Activated CD4-positive, CD25-positive, alpha-beta regulatory T cell treated with anti-CD3 and anti-CD28 coated beads, Interleukin-2, amount 50 U/mL, for 72 hours (primary cell): ENCODE data around the gene GRM7.

ENCODE experiments used
- DNase-seq: peaks from one replicate; pipeline ENCODE4 v3.0.0; 2021

GRM7 gene

GRCh38 chr3:7518026-7518425 is 657.1 kb downstream of the GRM7 start:
- no peak for DNase-seq

GRCh38 chr3:7518456-7518855 is 657.5 kb downstream of the GRM7 start:
- DNase-seq = no peak

- DNase-seq = no peak
Measured at GRCh38 chr3:7520059-7520458, 659.1 kb downstream of the GRM7 start.

DNA sequence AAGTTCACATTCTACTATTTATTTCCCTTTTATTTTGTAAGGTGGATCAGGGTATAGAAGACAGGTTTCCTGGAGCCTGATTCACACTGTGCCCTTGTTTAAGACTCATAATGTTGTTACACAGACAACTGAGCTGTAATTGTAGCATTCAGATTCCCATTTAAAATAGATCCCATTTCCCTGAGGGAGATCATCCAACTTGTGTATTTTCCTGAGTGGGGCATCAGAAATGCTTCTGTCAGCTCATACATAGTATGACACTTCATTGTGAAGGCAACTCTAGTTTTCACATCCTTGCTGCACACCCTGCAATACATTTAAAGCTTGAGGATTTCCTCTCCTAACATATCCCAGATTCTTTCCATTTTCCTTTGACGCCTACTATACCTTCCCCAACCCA is 659.7 kb downstream of the GRM7 start:
- DNase-seq = no peak

GRCh38 chr3:7536510-7536909 is 675.6 kb downstream of the GRM7 start:
- no peak for DNase-seq

GRCh38 chr3:7536921-7537320 is 676.0 kb downstream of the GRM7 start:
- no peak for DNase-seq

DNA sequence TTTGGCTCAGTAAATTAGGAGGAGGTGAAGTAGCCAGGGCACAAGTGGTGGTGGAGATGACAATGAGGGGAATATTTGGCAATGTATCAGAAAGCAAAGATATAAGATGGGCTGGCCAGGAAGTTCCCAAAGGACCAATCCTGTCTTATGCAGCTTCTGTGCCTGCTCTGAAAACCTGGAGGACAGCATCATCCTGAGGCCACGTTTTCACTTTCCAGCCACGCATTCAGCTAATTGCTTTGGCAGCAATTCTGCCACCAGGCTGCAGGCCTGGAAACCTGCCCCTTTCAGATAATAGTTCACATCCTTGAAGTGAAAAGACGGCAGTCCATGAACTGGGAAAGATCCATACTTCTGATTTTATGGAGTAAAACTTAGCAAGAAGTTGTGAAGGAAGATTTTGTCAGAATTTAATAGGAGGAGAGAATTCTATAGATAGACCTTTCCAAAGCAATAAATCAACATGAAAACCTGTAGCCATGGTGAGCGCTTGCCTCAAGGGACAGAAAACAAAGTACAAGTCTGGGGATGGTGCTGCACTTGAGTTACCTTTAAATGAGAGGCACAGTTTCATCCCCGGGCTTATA is 682.5 kb downstream of the GRM7 start:
- DNase-seq = no peak

GRCh38 chr3:7545334-7545733 is 684.4 kb downstream of the GRM7 start:
- DNase-seq = no peak

DNA sequence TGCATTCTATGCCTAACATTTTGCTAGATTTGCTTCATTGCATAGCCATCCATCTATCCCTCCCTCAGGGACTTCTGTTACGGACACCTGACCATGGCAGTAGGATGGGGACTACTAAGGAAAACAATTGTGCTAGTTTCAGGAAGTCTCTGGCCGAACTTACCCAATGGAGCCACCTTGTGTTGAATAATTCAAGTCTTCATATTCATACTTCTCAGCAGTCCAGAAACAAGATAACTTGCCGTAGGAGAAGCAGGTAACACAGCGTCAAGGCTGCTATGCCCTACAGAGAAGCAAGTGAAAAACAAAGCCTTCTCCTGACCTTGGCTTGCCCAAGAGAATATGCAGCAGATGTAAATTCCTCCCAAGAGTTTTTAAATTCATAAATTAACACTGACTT is 685.3 kb downstream of the GRM7 start:
- DNase-seq = no peak

GRCh38 chr3:7547826-7548225 is 686.9 kb downstream of the GRM7 start:
- DNase-seq = no peak

- DNase-seq = no peak
Measured at GRCh38 chr3:7562892-7563291, 702.0 kb downstream of the GRM7 start.

DNA sequence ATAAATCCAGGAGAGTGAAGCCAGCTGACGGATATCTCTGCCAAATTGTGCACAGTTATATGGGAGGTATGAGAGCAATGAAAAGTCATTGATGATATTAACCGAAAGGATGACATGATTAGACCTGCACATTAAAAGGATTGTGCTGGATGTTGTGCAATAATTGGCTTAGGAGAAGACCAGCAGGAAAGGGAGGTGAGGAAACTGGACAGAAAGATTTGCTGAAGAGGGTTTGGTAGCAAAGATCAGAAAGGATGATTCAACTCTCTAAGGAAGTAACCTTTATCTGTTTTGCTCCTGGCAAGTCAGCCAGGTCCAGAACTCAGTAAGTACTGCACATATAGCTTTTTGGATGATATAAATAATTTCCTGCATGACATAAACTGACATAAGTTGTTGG is 704.7 kb downstream of the GRM7 start:
- DNase-seq = no peak

- DNase-seq = no peak
Measured at GRCh38 chr3:7567160-7567559, 706.2 kb downstream of the GRM7 start.

DNA sequence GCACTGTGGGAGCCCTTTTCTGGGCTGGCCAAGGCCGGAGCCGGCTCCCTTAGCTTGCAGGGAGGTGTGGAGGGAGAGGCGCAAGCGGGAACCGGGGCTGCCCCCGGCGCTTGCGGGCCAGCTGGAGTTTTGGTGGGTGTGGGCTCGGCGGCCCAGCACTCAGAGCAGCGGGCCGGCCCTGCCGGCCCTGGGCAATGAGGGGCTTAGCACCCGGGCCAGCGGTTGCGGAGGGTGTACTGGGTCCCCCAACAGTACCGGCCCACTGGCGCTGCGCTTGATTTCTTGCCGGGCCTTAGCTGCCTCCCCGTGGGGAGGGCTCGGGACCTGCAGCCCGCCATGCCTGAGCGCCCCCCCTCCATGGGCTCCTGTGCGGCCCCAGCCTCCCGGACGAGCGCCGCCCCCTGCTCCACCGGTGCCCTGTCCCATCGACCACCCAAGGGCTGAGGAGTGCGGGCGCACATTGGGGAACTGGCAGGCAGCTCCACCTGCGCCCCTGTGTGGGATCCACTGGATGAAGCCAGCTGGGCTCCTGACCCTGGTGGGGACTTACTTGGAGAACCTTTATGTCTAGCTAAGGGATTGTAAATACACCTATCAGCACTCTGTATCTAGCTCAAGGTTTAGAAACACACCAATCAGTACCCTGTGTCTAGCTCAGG is 707.7 kb downstream of the GRM7 start:
- no peak for DNase-seq

DNA sequence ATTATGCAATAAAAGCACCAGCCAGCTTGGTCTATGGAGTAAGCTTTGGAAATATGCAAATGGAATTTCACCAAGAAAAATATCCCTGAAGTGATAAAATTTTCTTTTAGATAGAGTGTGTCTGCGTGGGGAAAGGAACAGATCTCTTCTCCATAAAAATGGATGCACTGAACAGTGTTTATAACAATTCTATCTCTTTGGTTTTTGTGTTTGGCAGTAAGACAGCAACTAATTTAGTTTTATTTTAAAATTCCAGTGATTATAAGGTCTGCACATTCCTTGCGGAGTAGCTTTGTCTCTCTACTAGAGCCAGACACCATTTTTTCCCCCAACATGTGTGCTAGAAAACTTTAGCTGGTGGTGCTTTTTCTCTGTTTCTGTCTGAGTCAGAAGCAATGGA is 712.4 kb downstream of the GRM7 start:
- no peak for DNase-seq

DNA sequence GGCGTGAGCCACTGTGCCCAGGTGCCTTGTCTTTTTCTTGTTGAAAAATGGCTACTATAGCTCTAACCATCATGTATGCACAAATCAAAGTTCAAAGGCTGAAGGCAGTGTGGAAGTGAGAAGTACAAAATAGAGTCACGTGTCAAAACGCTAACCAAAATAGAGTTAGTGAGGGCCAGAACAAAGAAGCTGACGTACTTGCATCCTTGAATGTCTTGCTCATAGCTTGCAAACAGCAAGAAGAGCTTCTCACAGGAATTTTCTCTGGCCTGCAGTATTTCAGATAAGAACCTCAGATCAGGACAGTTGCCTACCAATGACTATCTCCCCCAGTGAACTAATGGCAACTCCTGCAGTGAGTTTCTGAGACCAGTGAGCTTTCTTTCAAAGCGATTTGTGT is 713.5 kb downstream of the GRM7 start:
- DNase-seq = no peak

DNA sequence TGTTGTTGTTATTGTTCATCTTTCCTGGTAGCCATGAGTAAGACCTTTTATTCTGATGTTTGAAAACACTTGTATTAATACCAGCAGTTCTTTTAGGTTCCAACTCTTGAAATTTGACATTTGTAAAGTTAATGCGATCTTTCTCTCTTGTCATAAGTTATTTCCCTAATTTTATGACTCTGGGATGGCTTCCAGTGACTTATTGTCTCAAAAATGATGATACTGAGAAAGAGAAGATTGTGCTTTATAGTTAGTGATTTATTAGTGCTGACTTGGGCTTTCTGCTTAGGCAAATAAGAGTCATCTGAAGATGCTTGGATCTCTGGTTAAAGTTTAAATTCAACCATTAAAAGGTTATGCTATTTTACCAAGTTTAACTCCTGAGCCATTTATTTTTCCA is 715.2 kb downstream of the GRM7 start:
- DNase-seq = no peak

GRCh38 chr3:7576506-7576905 is 715.6 kb downstream of the GRM7 start:
- no peak for DNase-seq

GRCh38 chr3:7577513-7577912 is 716.6 kb downstream of the GRM7 start:
- no peak for DNase-seq

GRCh38 chr3:7581831-7582230 is 720.9 kb downstream of the GRM7 start:
- no peak for DNase-seq

DNA sequence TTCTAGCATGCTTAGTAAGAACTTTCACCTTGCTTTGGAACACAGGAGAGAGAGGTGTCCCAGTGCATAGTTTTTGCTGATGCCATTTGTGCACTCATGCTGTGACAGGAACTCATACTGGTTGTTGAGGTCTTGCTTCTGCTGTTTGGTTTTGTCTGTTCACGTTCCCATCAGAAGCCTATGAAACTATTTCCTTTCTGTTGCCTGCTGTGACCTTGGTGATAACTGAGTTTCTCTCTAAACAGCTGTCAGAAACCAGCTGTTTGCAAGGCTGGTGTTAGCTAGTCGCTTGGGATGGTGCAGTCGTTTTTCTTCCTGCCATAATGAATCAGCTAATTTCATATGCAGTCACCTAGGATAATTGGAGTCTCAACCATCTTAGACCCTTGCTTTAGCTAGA is 724.1 kb downstream of the GRM7 start:
- DNase-seq = no peak

GRCh38 chr3:7588236-7588635 is 727.3 kb downstream of the GRM7 start:
- no peak for DNase-seq

GRCh38 chr3:7589526-7589925 is 728.6 kb downstream of the GRM7 start:
- no peak for DNase-seq

DNA sequence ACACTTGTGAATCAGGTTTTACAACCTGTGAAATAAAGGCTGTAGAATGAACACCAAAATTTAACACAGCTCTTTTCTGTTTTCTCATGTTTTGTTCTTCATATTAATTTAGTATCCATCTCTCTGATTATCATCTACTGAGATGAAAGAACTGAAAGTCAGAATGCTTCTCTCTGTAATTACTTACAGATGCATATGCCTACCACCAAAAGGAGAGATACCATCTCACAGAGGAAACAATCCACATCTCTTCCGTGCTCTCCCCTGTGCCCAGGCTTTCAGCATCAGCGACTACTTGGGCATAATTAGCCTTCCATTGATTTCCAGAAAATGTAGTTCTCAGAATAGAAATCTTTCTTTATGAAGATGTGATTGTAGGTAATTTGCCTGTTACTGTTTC is 741.4 kb downstream of the GRM7 start:
- DNase-seq = no peak

GRCh38 chr3:7607083-7607482 is 746.2 kb downstream of the GRM7 start:
- DNase-seq = no peak
